H1 (cell line): Measurements from ENCODE around the gene TUT7. TPM values are rescaled to one million over a fixed set of nuclear protein-coding genes. Genes with fewer than 3 reads are reported as not detected.

ENCODE experiments used
- CTCF ChIA-PET: fragments of 300-600 bp; sonication (Branson Sonifier 250); formaldehyde crosslinking; loops from one replicate; lab custom pipeline; 2021; ENCODE audit not compliant: partially characterized antibody; lab: Charles Lee
- POLR2A ChIA-PET: fragments of 300-600 bp; sonication (Branson Sonifier 250); formaldehyde crosslinking; loops from one replicate; lab custom pipeline; 2021; ENCODE audit warnings: inconsistent platforms; ENCODE audit not compliant: partially characterized antibody; lab: Charles Lee
- DNase-seq, 2 experiments: peaks; one replicate each; pipeline versions ENCODE4 v3.0.0 to v3.0.0-alpha.2; 2010 to 2022; ENCODE audit warnings: low spot score in 2 of 2, low read depth in 1 of 2, mixed read lengths in 1 of 2
- FAIRE-seq: peaks from 2 replicates; lab custom pipeline; 2011; peaks lifted over from hg19 to GRCh38; lab: Jason Lieb, UNC
- H2AFZ ChIP-seq: 2 replicates; pipeline ENCODE4 v1.8.1; 2012; ENCODE audit warnings: low read length, inconsistent platforms
- H2AK5ac ChIP-seq: 2 replicates; pipeline ENCODE4 v1.6.1; 2013; ENCODE audit warnings: low read depth, low read length
- H2BK120ac ChIP-seq: replicated peaks from 2 replicates; pipeline ENCODE3; 2013; ENCODE audit warnings: low read depth, low read length, inconsistent platforms
- H2BK12ac ChIP-seq: 2 replicates; pipeline ENCODE4 v1.6.1; 2013; ENCODE audit warnings: low read depth, low read length
- H2BK15ac ChIP-seq: 2 replicates; pipeline ENCODE4 v1.6.1; 2013; ENCODE audit warnings: low read length
- H2BK20ac ChIP-seq: 2 replicates; pipeline ENCODE4 v1.6.1; 2013; ENCODE audit warnings: low read length
- H2BK5ac ChIP-seq: 2 replicates; pipeline ENCODE4 v1.6.1; 2013; ENCODE audit warnings: low read depth, low read length
- H3K14ac ChIP-seq: 2 replicates; pipeline ENCODE4 v1.6.1; 2013; ENCODE audit warnings: inconsistent platforms; ENCODE audit not compliant: insufficient read length
- H3K18ac ChIP-seq: 2 replicates; pipeline ENCODE4 v1.6.1; 2013; ENCODE audit warnings: low read length; ENCODE audit errors: extremely low read depth
- H3K23ac ChIP-seq: 2 replicates; pipeline ENCODE4 v1.6.1; 2013; ENCODE audit warnings: inconsistent platforms; ENCODE audit not compliant: insufficient read length
- H3K23me2 ChIP-seq: 2 replicates; pipeline ENCODE4 v1.6.1; 2013; ENCODE audit warnings: low read depth, low read length
- H3K27ac ChIP-seq: 2 replicates; pipeline ENCODE4 v1.6.1; 2011; ENCODE audit warnings: low read depth, low read length, inconsistent platforms
- H3K27me3 ChIP-seq, 4 experiments: replicated peaks in 1 of 4; 1 replicate in 1 of 4; 2 replicates in 3 of 4; pipeline versions ENCODE4 v1.6.1 to v1.8.1; 2011 to 2013; ENCODE audit warnings: low read length in 3 of 4, mild to moderate bottlenecking in 3 of 4, inconsistent platforms in 2 of 4, mixed read lengths in 2 of 4, moderate library complexity in 1 of 4; ENCODE audit not compliant: control insufficient read depth in 3 of 4, insufficient read depth in 3 of 4; ENCODE audit errors: extremely low read depth in 1 of 4
- H3K36me3 ChIP-seq, 4 experiments: 2 replicates each; pipeline versions ENCODE4 v1.6.1 to v1.8.1; 2011 to 2013; ENCODE audit warnings: mild to moderate bottlenecking in 4 of 4, low read length in 3 of 4, moderate library complexity in 2 of 4, control low read depth in 1 of 4, inconsistent platforms in 1 of 4; ENCODE audit not compliant: insufficient read depth in 4 of 4, control insufficient read depth in 2 of 4
- H3K4ac ChIP-seq: replicated peaks from 2 replicates; pipeline ENCODE3; 2013; ENCODE audit warnings: low read length, low read depth, mixed read lengths, inconsistent platforms; ENCODE audit not compliant: insufficient read length
- H3K4me1 ChIP-seq, 4 experiments: replicated peaks in 1 of 4; 1 replicate in 1 of 4; 2 replicates in 3 of 4; pipeline versions ENCODE4 v1.6.1 to v1.8.1; 2011 to 2013; ENCODE audit warnings: low read length in 3 of 4, inconsistent platforms in 2 of 4, mixed read lengths in 1 of 4; ENCODE audit not compliant: insufficient read depth in 4 of 4, control insufficient read depth in 3 of 4
- H3K4me2 ChIP-seq, 2 experiments: 2 replicates each; pipeline versions ENCODE4 v1.6.1 to v1.8.1; 2011 to 2013; ENCODE audit warnings: low read depth in 2 of 2, low read length in 2 of 2, control low read depth in 1 of 2, inconsistent platforms in 1 of 2, mild to moderate bottlenecking in 1 of 2; ENCODE audit not compliant: insufficient read depth in 1 of 2
- H3K4me3 ChIP-seq, 4 experiments: fragments of 200-600, 300-600 bp in 1 of 4; sonication (generic), shearing (Covaris generic), sonication (Bioruptor Twin) in 1 of 4; 2 replicates each; pipeline versions ENCODE4 v1.5.1 to v1.8.1; 2011 to 2016; ENCODE audit warnings: low read length in 4 of 4, low read depth in 3 of 4, control low read depth in 2 of 4, inconsistent platforms in 2 of 4, mild to moderate bottlenecking in 2 of 4, mixed read lengths in 1 of 4, moderate library complexity in 1 of 4; ENCODE audit not compliant: insufficient read depth in 2 of 4; ENCODE audit errors: extremely low read depth in 1 of 4
- H3K56ac ChIP-seq: replicated peaks from 2 replicates; pipeline ENCODE3; 2013; ENCODE audit warnings: low read depth, mild to moderate bottlenecking, mixed read lengths, low read length, inconsistent platforms; ENCODE audit not compliant: insufficient read length
- H3K79me1 ChIP-seq: 2 replicates; pipeline ENCODE4 v1.6.1; 2013; ENCODE audit warnings: low read depth, low read length, control low read depth
- H3K79me2 ChIP-seq, 2 experiments: 2 replicates each; pipeline versions ENCODE4 v1.6.1 to v1.8.1; 2012 to 2013; ENCODE audit warnings: low read length in 2 of 2, mild to moderate bottlenecking in 2 of 2, inconsistent platforms in 1 of 2; ENCODE audit not compliant: insufficient read depth in 2 of 2, control insufficient read depth in 1 of 2
- H3K9ac ChIP-seq, 4 experiments: replicated peaks in 1 of 4; 1 replicate in 1 of 4; 2 replicates in 3 of 4; pipeline versions ENCODE4 v1.6.1 to v1.8.1; 2011 to 2013; ENCODE audit warnings: low read depth in 3 of 4, low read length in 3 of 4, control low read depth in 2 of 4, mild to moderate bottlenecking in 2 of 4, moderate library complexity in 2 of 4, inconsistent platforms in 1 of 4; ENCODE audit errors: extremely low read depth in 1 of 4
- H3K9me3 ChIP-seq, 2 experiments: 2 replicates each; pipeline versions ENCODE4 v1.6.1 to v1.8.1; 2012 to 2013; ENCODE audit warnings: mild to moderate bottlenecking in 2 of 2, moderate library complexity in 2 of 2, control low read depth in 1 of 2, inconsistent platforms in 1 of 2, low read depth in 1 of 2, low read length in 1 of 2, mixed read lengths in 1 of 2; ENCODE audit not compliant: insufficient read depth in 2 of 2
- H4K20me1 ChIP-seq, 2 experiments: replicated peaks in 1 of 2; 2 replicates each; pipeline versions ENCODE3 to v1.8.1; 2011 to 2013; ENCODE audit warnings: inconsistent platforms in 2 of 2, low read length in 2 of 2, mild to moderate bottlenecking in 1 of 2; ENCODE audit not compliant: insufficient read depth in 2 of 2, control insufficient read depth in 1 of 2
- H4K5ac ChIP-seq: 2 replicates; pipeline ENCODE4 v1.6.1; 2013; ENCODE audit warnings: low read length, low read depth, mixed read lengths, inconsistent platforms; ENCODE audit not compliant: insufficient read length
- H4K8ac ChIP-seq: 2 replicates; pipeline ENCODE4 v1.8.0; 2013; ENCODE audit warnings: mild to moderate bottlenecking, moderate library complexity, low read length, inconsistent platforms; ENCODE audit not compliant: insufficient read depth; ENCODE audit errors: extremely low read depth
- H4K91ac ChIP-seq: replicated peaks from 2 replicates; pipeline ENCODE3; 2013; ENCODE audit warnings: low read length, mixed read lengths, inconsistent platforms; ENCODE audit not compliant: insufficient read length
- CREB1 ChIP-seq: IDR thresholded peaks from 2 replicates; pipeline ENCODE4 v1.6.1; 2012; ENCODE audit warnings: inconsistent platforms
- GTF2F1 ChIP-seq: IDR thresholded peaks from 2 replicates; pipeline ENCODE4 v1.6.1; 2012; ENCODE audit warnings: low read depth, low read length, improper control_type of control experiment, borderline replicate concordance
- POLR2A ChIP-seq, 2 experiments: IDR thresholded peaks; 1 replicate in 1 of 2; 2 replicates in 1 of 2; pipeline ENCODE4 v1.6.1; 2011; ENCODE audit warnings: low read depth in 2 of 2, low read length in 2 of 2, mild to moderate bottlenecking in 2 of 2; ENCODE audit errors: control extremely low read depth in 1 of 2
- POLR2AphosphoS5 ChIP-seq: IDR thresholded peaks from 2 replicates; pipeline ENCODE4 v1.6.1; 2011; ENCODE audit warnings: low read depth, low read length
- RBBP5 ChIP-seq: IDR thresholded peaks from 2 replicates; pipeline ENCODE4 v1.7.1; 2012; ENCODE audit warnings: low read depth, mild to moderate bottlenecking, inconsistent platforms, low read length, moderate library complexity, borderline replicate concordance
- RNF2 ChIP-seq: fragments of 200-900, 300-1000 bp; sonication (generic); IDR thresholded peaks from 2 replicates; pipeline ENCODE4 v1.7.1; 2016; ENCODE audit warnings: borderline replicate concordance, low read depth, mild to moderate bottlenecking, antibody characterized with exemption, low read length; ENCODE audit not compliant: poor library complexity, severe bottlenecking; ENCODE audit errors: missing control alignments
- SAP30 ChIP-seq: fragments of 300-600 bp; sonication (generic); IDR thresholded peaks from 2 replicates; pipeline ENCODE4 v1.7.1; 2012; ENCODE audit warnings: low read length, moderate library complexity, mild to moderate bottlenecking, inconsistent platforms; ENCODE audit not compliant: insufficient read depth, insufficient replicate concordance
- SIRT6 ChIP-seq: IDR thresholded peaks from one replicate; pipeline ENCODE4 v1.7.1; 2012; ENCODE audit warnings: low read length, inconsistent platforms
- SIX5 ChIP-seq: IDR thresholded peaks from 2 replicates; pipeline ENCODE4 v1.6.1; 2011; ENCODE audit warnings: mild to moderate bottlenecking, low read depth, low read length
- SP1 ChIP-seq: IDR thresholded peaks from 2 replicates; pipeline ENCODE4 v1.6.1; 2011; ENCODE audit warnings: low read depth, low read length
- TAF1 ChIP-seq: IDR thresholded peaks from 2 replicates; pipeline ENCODE4 v1.6.1; 2011; ENCODE audit warnings: mild to moderate bottlenecking, low read depth, low read length
- TEAD4 ChIP-seq: IDR thresholded peaks from 2 replicates; pipeline ENCODE4 v1.6.1; 2012; ENCODE audit warnings: low read depth, low read length, inconsistent platforms, mixed read lengths
- YY1 ChIP-seq: IDR thresholded peaks from 2 replicates; pipeline ENCODE4 v1.6.1; 2011; ENCODE audit warnings: low read depth, mild to moderate bottlenecking, low read length
- WGBS, 2 experiments: shearing (Covaris generic) in 1 of 2; methylation state at CpG; one replicate each; pipeline versions ENCODE4 v1.1.6 to v1.1.7; 2013 to 2015; ENCODE audit warnings: low lambda C conversion rate in 2 of 2, mixed read lengths in 2 of 2, inconsistent platforms in 1 of 2, low coverage in 1 of 2, missing lambda C conversion rate in 1 of 2; ENCODE audit not compliant: insufficient replicate concordance in 2 of 2, insufficient coverage in 1 of 2, insufficient read length in 1 of 2; ENCODE audit errors: extremely low coverage in 1 of 2, missing lambda C conversion rate in 1 of 2; 5-methylcytosine and 5-hydroxymethylcytosine counted together
- polyA plus RNA-seq, 7 experiments: library from polyadenylated mRNA; depleted of rRNA in 3 of 7; stranded (reverse) in 5 of 7; unstranded in 2 of 7; fragments of >200 nt in 5 of 7; fragments of 200-250 nt in 2 of 7; gene quantifications; 1 replicate in 5 of 7; 2 replicates in 1 of 7; 4 replicates in 1 of 7; pipeline versions ENCODE4 v1.2.1 to v1.2.3, GENCODE V29; 2011 to 2013; ENCODE audit warnings: missing spikeins in 2 of 7, mixed read lengths in 2 of 7
- total RNA-seq: library from RNA; stranded (reverse); fragmentation: NEBNext Ultra II Directional; extraction: Animal tissue kit (Norgen Biotek cat#: 25700); gene quantifications from 2 replicates; pipeline ENCODE4 v1.2.1, GENCODE V29; 2021
- TF ChIP-seq, protein P1 (sequence below): IDR thresholded peaks from 2 replicates; pipeline ENCODE4 v1.6.1; 2012; ENCODE audit warnings: inconsistent platforms

TUT7 gene
- total and polyA plus RNA-seq, 2 of the 8 experiments (the other 6 are each of a cell fraction or from before 2014, with no cell fraction given) = 4.8 to 19.3 TPM

DNA sequence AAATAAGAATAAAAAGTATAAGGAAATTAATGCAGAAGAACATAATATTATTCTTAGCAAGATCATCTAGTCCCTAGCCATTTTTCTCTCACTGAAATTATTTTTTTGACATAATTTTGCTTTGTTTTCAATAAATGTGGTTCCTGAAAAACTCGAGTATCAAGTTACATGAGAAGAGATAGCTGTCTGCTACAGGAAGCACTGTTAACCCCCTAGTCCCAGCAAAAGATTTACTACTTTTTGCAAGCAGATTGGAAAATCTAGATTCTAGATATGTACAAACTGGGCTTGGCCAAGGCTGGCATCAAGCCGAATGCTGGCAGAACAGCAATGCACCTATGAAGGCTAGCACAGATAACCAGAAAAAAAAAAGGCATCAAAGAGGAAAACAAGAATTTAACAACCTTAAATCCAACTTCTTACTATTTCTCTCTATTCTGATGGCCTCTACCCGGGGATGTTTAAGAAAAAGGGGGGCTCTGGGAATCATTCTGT lies 49.9 kb downstream of the TUT7 start:
- no peak overlapping the region for H2BK15ac ChIP-seq
- H3K9me3 ChIP-seq = no peaks in the 10 kb centered on the region
- H2BK20ac ChIP-seq = no peak overlapping the region
- no peak overlapping the region for H3K14ac ChIP-seq
- CTCF ChIA-PET = interaction anchor here (1.0 kb wide), 1 partner anchor 18 kb away, joined by 5 read pairs; no protein-coding TSS in a partner anchor
- H3K4ac ChIP-seq = no peak overlapping the region
- H3K9ac ChIP-seq = peak overlapping the region in 1 of 4 experiments; percentile 34; a peak in 1 of 7 replicates
- no peak overlapping the region; a peak in 1 of 8 replicates for H3K4me3 ChIP-seq
- H3K79me2 ChIP-seq = no peaks in the 10 kb centered on the region
- no peaks in the 10 kb centered on the region for H3K27me3 ChIP-seq
- peaks cover 7 to 63% (median 26%) of the 10 kb centered on the region in 4 experiments; a peak in 7 of 8 replicates for H3K36me3 ChIP-seq
- no peak overlapping the region for H3K27ac ChIP-seq
- H2AK5ac ChIP-seq = no peak overlapping the region
- no peak overlapping the region for H3K56ac ChIP-seq
- peaks cover 0 to 12% (median 8%) of the 10 kb centered on the region in 4 experiments; a peak in 3 of 7 replicates for H3K4me1 ChIP-seq
- H3K23me2 ChIP-seq = no peaks in the 10 kb centered on the region
- TF ChIP-seq SAP30 (no peak), TAF1 (no peak), GTF2F1 (no peak), TEAD4 (no peak), POLR2A (IDR thresholded peaks at IDR 0.05; ENCODE audit: control extremely low read depth in 1 of 2, low read depth in 2 of 2, low read length in 2 of 2) (no peak), SIRT6 (no peak), SIX5 (no peak), SP1 (no peak), YY1 (no peak), POLR2AphosphoS5 (no peak), RNF2 (no peak), RBBP5 (no peak), CREB1 (no peak)
- TF ChIP-seq, protein P1, sequence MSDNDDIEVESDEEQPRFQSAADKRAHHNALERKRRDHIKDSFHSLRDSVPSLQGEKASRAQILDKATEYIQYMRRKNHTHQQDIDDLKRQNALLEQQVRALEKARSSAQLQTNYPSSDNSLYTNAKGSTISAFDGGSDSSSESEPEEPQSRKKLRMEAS = no peak
- H2BK120ac ChIP-seq = no peak overlapping the region
- 70% methylated on average over 3 of the region's 3 CpGs; no CpG with 5 or more reads in 1 of the 2 experiments for WGBS, 2 experiments
- FAIRE-seq (no peak), DNase-seq (no peak)
- POLR2A ChIA-PET = interaction anchor here (1.0 to 1.9 kb wide), 2 partner anchors 22 to 28 kb away, joined by 3 to 5 read pairs; partner anchors contain the start of gene ISCA1
- no peak overlapping the region for H2AFZ ChIP-seq
- H4K91ac ChIP-seq = no peak overlapping the region
- no peak overlapping the region for H2BK5ac ChIP-seq
- H3K23ac ChIP-seq = no peak overlapping the region
- no peak overlapping the region for H4K5ac ChIP-seq
- no peak overlapping the region for H4K8ac ChIP-seq
- H3K79me1 ChIP-seq = no peaks in the 10 kb centered on the region
- H4K20me1 ChIP-seq = no peaks in the 10 kb centered on the region
- peak overlapping the region in 1 of 2 experiments; percentile 3; a peak in 1 of 4 replicates for H3K4me2 ChIP-seq
- peak overlapping the region; percentile 87 for H3K18ac ChIP-seq
- H2BK12ac ChIP-seq = no peak overlapping the region
